Neuronal stem cell (in vitro differentiated cells): ENCODE results near the gene TLCD1.

Experiments
- DNase-seq: peaks from one replicate; pipeline ENCODE4 v3.0.0-alpha.2; 2013; ENCODE audit warnings: low spot score
- H2AFZ ChIP-seq: one replicate; pipeline ENCODE4 v1.6.1; 2013; ENCODE audit warnings: mild to moderate bottlenecking, low read length, inconsistent platforms
- H2AK5ac ChIP-seq: 2 replicates; pipeline ENCODE4 v1.6.1; 2013; ENCODE audit warnings: low read depth, mild to moderate bottlenecking, inconsistent platforms, low read length, moderate library complexity, mixed read lengths
- H2BK120ac ChIP-seq: 2 replicates; pipeline ENCODE4 v1.6.1; 2013; ENCODE audit warnings: low read depth, mild to moderate bottlenecking, inconsistent platforms, low read length, moderate library complexity, mixed read lengths
- H2BK12ac ChIP-seq: one replicate; pipeline ENCODE4 v1.6.1; 2013; ENCODE audit warnings: low read length, inconsistent platforms
- H2BK15ac ChIP-seq: 2 replicates; pipeline ENCODE4 v1.6.1; 2013; ENCODE audit warnings: mild to moderate bottlenecking, low read length, inconsistent platforms, mixed read lengths
- H2BK5ac ChIP-seq: one replicate; pipeline ENCODE4 v1.6.1; 2013; ENCODE audit warnings: inconsistent platforms, mild to moderate bottlenecking, low read length, moderate library complexity
- H3K14ac ChIP-seq: one replicate; pipeline ENCODE4 v1.6.1; 2013; ENCODE audit warnings: low read length, inconsistent platforms
- H3K18ac ChIP-seq: 2 replicates; pipeline ENCODE4 v1.6.1; 2013; ENCODE audit warnings: low read length, inconsistent platforms
- H3K23ac ChIP-seq: 2 replicates; pipeline ENCODE4 v1.6.1; 2013; ENCODE audit warnings: low read depth, mild to moderate bottlenecking, mixed read lengths, low read length, inconsistent platforms; ENCODE audit not compliant: poor library complexity
- H3K27ac ChIP-seq: replicated peaks from 3 replicates; pipeline ENCODE4 v1.5.1; 2013; ENCODE audit warnings: low read length, inconsistent platforms
- H3K27me3 ChIP-seq, 3 experiments: 2 replicates each; pipeline ENCODE4 v1.6.1; 2013; ENCODE audit warnings: low read length in 3 of 3, mild to moderate bottlenecking in 2 of 3, inconsistent platforms in 1 of 3, low read depth in 1 of 3, mixed read lengths in 1 of 3, moderate library complexity in 1 of 3; ENCODE audit not compliant: control insufficient read depth in 3 of 3, insufficient read depth in 3 of 3
- H3K36me3 ChIP-seq, 2 donors: replicated peaks in 1 of 2; 2 replicates each; pipeline ENCODE4 v1.6.1; 2013; ENCODE audit warnings: low read length in 2 of 2; ENCODE audit not compliant: control insufficient read depth in 2 of 2, insufficient read depth in 2 of 2
- H3K4ac ChIP-seq: 2 replicates; pipeline ENCODE4 v1.6.1; 2013; ENCODE audit warnings: inconsistent platforms, mild to moderate bottlenecking, low read length, moderate library complexity
- H3K4me1 ChIP-seq, 2 donors: 1 replicate in 1 of 2; 2 replicates in 1 of 2; pipeline ENCODE4 v1.6.1; 2013; ENCODE audit warnings: low read length in 2 of 2, low read depth in 1 of 2; ENCODE audit not compliant: control insufficient read depth in 2 of 2, insufficient read depth in 1 of 2
- H3K4me2 ChIP-seq: one replicate; pipeline ENCODE4 v1.6.1; 2013; ENCODE audit warnings: mild to moderate bottlenecking, low read length, inconsistent platforms; ENCODE audit not compliant: insufficient read depth, poor library complexity, severe bottlenecking
- H3K4me3 ChIP-seq, 2 donors: 2 replicates each; pipeline ENCODE4 v1.5.1; 2013; ENCODE audit warnings: low read length in 2 of 2, mild to moderate bottlenecking in 2 of 2, inconsistent platforms in 1 of 2, moderate library complexity in 1 of 2
- H3K79me1 ChIP-seq: one replicate; pipeline ENCODE4 v1.6.1; 2013; ENCODE audit warnings: low read depth, mild to moderate bottlenecking, inconsistent platforms, low read length, moderate library complexity
- H3K9ac ChIP-seq: one replicate; pipeline ENCODE4 v1.6.1; 2013; ENCODE audit warnings: mild to moderate bottlenecking, low read depth, low read length, inconsistent platforms; ENCODE audit not compliant: poor library complexity
- H3K9me3 ChIP-seq, 2 donors: replicated peaks in 1 of 2; 2 replicates each; pipeline versions ENCODE3 to v1.6.1; 2013; ENCODE audit warnings: low read length in 2 of 2, mild to moderate bottlenecking in 2 of 2, inconsistent platforms in 1 of 2, low read depth in 1 of 2, mixed read lengths in 1 of 2, moderate library complexity in 1 of 2; ENCODE audit not compliant: control insufficient read depth in 2 of 2, insufficient read depth in 1 of 2
- H4K8ac ChIP-seq: one replicate; pipeline ENCODE4 v1.6.1; 2013; ENCODE audit warnings: low read depth, mild to moderate bottlenecking, inconsistent platforms, low read length, moderate library complexity
- H4K91ac ChIP-seq: one replicate; pipeline ENCODE4 v1.6.1; 2013; ENCODE audit warnings: low read length, low read depth, mild to moderate bottlenecking, inconsistent platforms; ENCODE audit not compliant: poor library complexity
- WGBS, 2 donors: extraction: QIAGEN DNeasy Blood & Tissue Kit; methylation state at CpG; one replicate each; pipeline ENCODE4 v1.1.7; 2013; ENCODE audit warnings: missing lambda C conversion rate in 2 of 2, mixed read lengths in 1 of 2; ENCODE audit not compliant: insufficient read length in 2 of 2, insufficient replicate concordance in 1 of 2; ENCODE audit errors: extremely low coverage in 2 of 2; 5-methylcytosine and 5-hydroxymethylcytosine counted together

The TLCD1 gene

GRCh38 chr17:28718333-28719020 is 7.6 kb downstream of the TLCD1 start:
- peak overlapping the region; percentile 35 for H2BK120ac ChIP-seq

GRCh38 chr17:28717578-28718332 is 8.3 kb downstream of the TLCD1 start, which contains the start of gene RAB34:
RAB34 (minus strand) TSS chr17:28717868; CDS start chr17:28717266, 602 bp downstream.
- Histone ChIP-seq H3K36me3 (peaks cover 31 to 62% of the 10 kb centered on the region in 2 donors), H2BK15ac (peak within 1 kb of the TSS; percentile 96), H2AK5ac (peak within 1 kb of the TSS; percentile 54), H3K14ac (peak within 1 kb of the TSS; percentile 28), H4K8ac (peak within 1 kb of the TSS; percentile 93), H3K9me3 (no peaks in the 10 kb centered on the region), H3K4me3 (peak within 1 kb of the TSS; percentile 89 to 92), H4K91ac (peak within 1 kb of the TSS; percentile 73), H2BK5ac (peak within 1 kb of the TSS; percentile 70), H3K79me1 (peaks cover 10% of the 10 kb centered on the region), H3K4me2 (peak within 1 kb of the TSS; percentile 80), H3K27ac (peak within 1 kb of the TSS; percentile 93), H3K4me1 (peaks cover 20 to 33% of the 10 kb centered on the region in 2 donors), H2BK12ac (peak within 1 kb of the TSS; percentile 78), H3K18ac (peak within 1 kb of the TSS; percentile 97), H3K23ac (peak within 1 kb of the TSS; percentile 53), H2BK120ac (peak within 1 kb of the TSS; percentile 58), H3K4ac (peak within 1 kb of the TSS; percentile 39), H3K27me3 (no peaks in the 10 kb centered on the region), H2AFZ (peak within 1 kb of the TSS; percentile 87), H3K9ac (peak within 1 kb of the TSS; percentile 97)
- no CpG with 5 or more reads among the region's 60 CpGs for WGBS, 2 donors
- DNase-seq: peak; percentile 92

More at GRCh38 chr17:28718333-28719020, 7.6 kb downstream of the TLCD1 start:
- Histone ChIP-seq H3K18ac (peak overlapping the region; percentile 92), H3K4ac (no peak overlapping the region), H3K36me3 (peaks cover 38 to 63% of the 10 kb centered on the region in 2 donors), H3K4me3 (peak overlapping the region; percentile 76 to 89), H3K4me2 (peak overlapping the region; percentile 72), H2BK5ac (peak overlapping the region; percentile 70), H3K79me1 (peaks cover 10% of the 10 kb centered on the region), H3K14ac (no peak overlapping the region), H3K27ac (peak overlapping the region; percentile 93), H2BK12ac (peak overlapping the region; percentile 78), H4K91ac (no peak overlapping the region), H2BK15ac (no peak overlapping the region), H4K8ac (no peak overlapping the region), H3K4me1 (peaks cover 23 to 33% of the 10 kb centered on the region in 2 donors), H3K23ac (no peak overlapping the region), H3K27me3 (no peaks in the 10 kb centered on the region), H3K9me3 (no peaks in the 10 kb centered on the region), H2AK5ac (peak overlapping the region; percentile 21), H3K9ac (peak overlapping the region; percentile 67), H2AFZ (peak overlapping the region; percentile 83)
- no CpG with 5 or more reads among the region's 18 CpGs for WGBS, 2 donors
- DNase-seq: peak; percentile 73

GRCh38 chr17:28716740-28717577 is 9.1 kb downstream of the TLCD1 start:
- peak; percentile 51 for DNase-seq
- peaks cover 24 to 60% of the 10 kb centered on the region in 2 donors for H3K36me3 ChIP-seq
- H2BK5ac ChIP-seq: peak overlapping the region; percentile 11

More at GRCh38 chr17:28716740-28717577, 9.1 kb downstream of the TLCD1 start:
- peak overlapping the region; percentile 66 for H3K27ac ChIP-seq
- H2BK12ac ChIP-seq: no peak overlapping the region
- peak overlapping the region; percentile 96 for H2BK15ac ChIP-seq
- H3K4me3 ChIP-seq: peak overlapping the region; percentile 89 to 92
- H2AK5ac ChIP-seq: peak overlapping the region; percentile 54
- peak overlapping the region; percentile 58 for H2BK120ac ChIP-seq
- H3K79me1 ChIP-seq: peaks cover 10% of the 10 kb centered on the region
- H3K23ac ChIP-seq: peak overlapping the region; percentile 53
- H3K4me2 ChIP-seq: peak overlapping the region; percentile 80
- H3K27me3 ChIP-seq: no peaks in the 10 kb centered on the region
- peak overlapping the region; percentile 97 for H3K18ac ChIP-seq
- no CpG with 5 or more reads among the region's 63 CpGs for WGBS, 2 donors
- H3K9me3 ChIP-seq: no peaks in the 10 kb centered on the region
- peak overlapping the region; percentile 87 for H2AFZ ChIP-seq
- H3K14ac ChIP-seq: peak overlapping the region; percentile 28
- peak overlapping the region; percentile 93 for H4K8ac ChIP-seq
- peak overlapping the region; percentile 97 for H3K9ac ChIP-seq
- peak overlapping the region; percentile 73 for H4K91ac ChIP-seq
- H3K4ac ChIP-seq: peak overlapping the region; percentile 39
- peaks cover 19 to 27% of the 10 kb centered on the region in 2 donors for H3K4me1 ChIP-seq
